Nephron (organoid): ENCODE measurements around the gene INPP5J.

Source experiments
- H3K27ac Mint-ChIP-seq, 3 experiments: 2 replicates each; pipeline ENCODE4 v1.8.0; 2020; ENCODE audit warnings: mixed read lengths in 3 of 3, mild to moderate bottlenecking in 2 of 3, moderate library complexity in 1 of 3
- H3K27me3 Mint-ChIP-seq: 2 replicates; pipeline ENCODE4 v1.8.0; 2021; ENCODE audit warnings: low read depth, mild to moderate bottlenecking, moderate library complexity, mixed read lengths
- H3K36me3 Mint-ChIP-seq: 2 replicates; pipeline ENCODE4 v1.8.0; 2020; ENCODE audit warnings: low read depth, mixed read lengths
- H3K4me1 Mint-ChIP-seq: 2 replicates; pipeline ENCODE4 v1.8.0; 2020; ENCODE audit warnings: mixed read lengths
- H3K4me3 Mint-ChIP-seq, 3 experiments: 2 replicates each; pipeline ENCODE4 v1.8.0; 2020; ENCODE audit warnings: mild to moderate bottlenecking in 3 of 3, mixed read lengths in 3 of 3, moderate library complexity in 2 of 3
- H3K9me3 Mint-ChIP-seq: 2 replicates; pipeline ENCODE4 v1.8.0; 2020; ENCODE audit warnings: mixed read lengths
- CTCF ChIP-seq, 3 experiments: fragments of 200-600 bp; sonication (generic); IDR thresholded peaks; one replicate each; pipeline ENCODE4 v1.5.0; 2021; ENCODE audit warnings: antibody characterized with exemption in 3 of 3; ENCODE audit not compliant: unreplicated experiment in 3 of 3

Gene INPP5J

GRCh38 chr22:31178859-31179258 lies 56.1 kb downstream of the INPP5J start:
- no peak overlapping the region for H3K4me3 Mint-ChIP-seq
- TF ChIP-seq CTCF (IDR thresholded peaks at IDR 0.05; ENCODE audit: unreplicated experiment in 3 of 3), result no peak
- peaks cover 4% of the 10 kb centered on the region for H3K9me3 Mint-ChIP-seq
- H3K4me1 Mint-ChIP-seq, result no peaks in the 10 kb centered on the region
- no peaks in the 10 kb centered on the region for H3K27me3 Mint-ChIP-seq
- peak overlapping the region in 2 of 3 experiments; percentile 27 to 85 for H3K27ac Mint-ChIP-seq
- peaks cover 39% of the 10 kb centered on the region for H3K36me3 Mint-ChIP-seq

- Mint-ChIP-seq H3K4me1 (no peaks in the 10 kb centered on the region), H3K4me3 (no peak overlapping the region), H3K27me3 (no peaks in the 10 kb centered on the region), H3K36me3 (peaks cover 41% of the 10 kb centered on the region), H3K9me3 (peaks cover 4% of the 10 kb centered on the region), H3K27ac (peak overlapping the region in 2 of 3 experiments; percentile 27 to 85)
- no peak for TF ChIP-seq CTCF (IDR thresholded peaks at IDR 0.05; ENCODE audit: unreplicated experiment in 3 of 3)
Measured at GRCh38 chr22:31179345-31179744, 56.6 kb downstream of the INPP5J start.

- no peak for TF ChIP-seq CTCF (IDR thresholded peaks at IDR 0.05; ENCODE audit: unreplicated experiment in 3 of 3)
- H3K27ac Mint-ChIP-seq, result no peak overlapping the region
Measured at GRCh38 chr22:31184015-31184414, 61.2 kb downstream of the INPP5J start.

More at GRCh38 chr22:31184015-31184414, 61.2 kb downstream of the INPP5J start:
- H3K36me3 Mint-ChIP-seq, result peaks cover 60% of the 10 kb centered on the region
- no peaks in the 10 kb centered on the region for H3K4me1 Mint-ChIP-seq
- H3K4me3 Mint-ChIP-seq, result no peak overlapping the region
- no peaks in the 10 kb centered on the region for H3K27me3 Mint-ChIP-seq
- H3K9me3 Mint-ChIP-seq, result peaks cover 4% of the 10 kb centered on the region
